ENCODE data around the gene CRIM1.

The CRIM1 gene

GRCh38 chr2:36554531-36554930 lies 199.0 kb downstream of the CRIM1 start:
- DNase-seq (ENCODE audit: low spot score), result no peak

GRCh38 chr2:36555789-36556188 lies 200.2 kb downstream of the CRIM1 start:
- no peak for DNase-seq (ENCODE audit: low spot score)

- no peak for DNase-seq (ENCODE audit: low spot score)
These were observed 201.3 kb downstream of the CRIM1 start for GRCh38 chr2:36556842-36557241.

DNA sequence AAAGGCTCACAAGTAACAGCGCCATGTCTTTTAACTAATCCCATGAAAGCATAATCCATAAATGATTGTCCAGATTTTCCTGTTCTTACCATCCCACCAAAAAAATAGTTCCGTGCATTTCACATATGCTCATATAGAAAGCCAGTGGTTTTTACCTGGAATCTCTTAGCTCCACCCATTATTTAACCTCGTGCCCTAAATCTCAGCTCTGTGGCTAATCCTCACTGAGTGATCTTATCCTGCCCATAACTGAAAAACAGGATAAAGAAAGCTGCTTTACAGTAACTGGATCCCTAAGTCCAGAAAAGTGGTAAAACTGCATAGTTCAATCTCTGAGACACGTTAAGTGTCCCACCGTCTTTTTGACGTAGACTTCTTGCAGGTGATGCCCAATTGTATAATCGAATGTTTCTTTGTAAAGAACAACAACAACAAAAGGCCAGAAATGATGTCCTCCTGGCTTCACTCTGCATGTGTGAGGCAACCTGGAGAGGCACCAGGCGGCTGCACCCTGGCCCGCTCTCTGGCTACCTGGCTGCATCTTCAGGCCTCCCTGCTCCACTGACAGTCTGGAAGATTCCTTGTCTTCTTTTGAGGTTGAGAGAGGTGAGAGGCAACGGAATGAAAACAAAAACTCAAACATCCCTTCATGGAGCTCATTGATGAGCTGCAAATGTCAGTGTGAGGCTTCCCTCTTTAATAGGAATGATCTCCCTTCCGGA lies 203.8 kb downstream of the CRIM1 start:
- DNase-seq (ENCODE audit: low spot score), result no peak

DNA sequence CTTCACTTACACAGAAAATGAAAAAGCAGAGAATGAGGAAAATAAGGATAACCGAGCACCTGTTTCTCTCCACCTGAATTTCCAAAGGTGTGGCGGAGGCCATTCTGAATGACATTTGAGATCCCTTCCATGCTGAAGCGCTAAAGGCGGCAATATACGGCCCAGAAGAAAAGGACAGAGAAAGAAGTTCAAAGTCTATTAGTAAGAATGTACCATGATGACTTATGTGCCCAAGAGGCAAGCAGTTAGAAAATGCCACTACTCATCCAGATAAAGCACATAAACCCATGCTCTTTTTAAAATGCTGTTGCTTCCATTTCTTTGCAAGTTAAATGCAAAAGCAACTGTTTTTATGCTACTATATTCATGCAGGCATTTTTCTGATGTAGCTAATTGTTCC lies 205.1 kb downstream of the CRIM1 start:
- DNase-seq (ENCODE audit: low spot score), result no peak

DNA sequence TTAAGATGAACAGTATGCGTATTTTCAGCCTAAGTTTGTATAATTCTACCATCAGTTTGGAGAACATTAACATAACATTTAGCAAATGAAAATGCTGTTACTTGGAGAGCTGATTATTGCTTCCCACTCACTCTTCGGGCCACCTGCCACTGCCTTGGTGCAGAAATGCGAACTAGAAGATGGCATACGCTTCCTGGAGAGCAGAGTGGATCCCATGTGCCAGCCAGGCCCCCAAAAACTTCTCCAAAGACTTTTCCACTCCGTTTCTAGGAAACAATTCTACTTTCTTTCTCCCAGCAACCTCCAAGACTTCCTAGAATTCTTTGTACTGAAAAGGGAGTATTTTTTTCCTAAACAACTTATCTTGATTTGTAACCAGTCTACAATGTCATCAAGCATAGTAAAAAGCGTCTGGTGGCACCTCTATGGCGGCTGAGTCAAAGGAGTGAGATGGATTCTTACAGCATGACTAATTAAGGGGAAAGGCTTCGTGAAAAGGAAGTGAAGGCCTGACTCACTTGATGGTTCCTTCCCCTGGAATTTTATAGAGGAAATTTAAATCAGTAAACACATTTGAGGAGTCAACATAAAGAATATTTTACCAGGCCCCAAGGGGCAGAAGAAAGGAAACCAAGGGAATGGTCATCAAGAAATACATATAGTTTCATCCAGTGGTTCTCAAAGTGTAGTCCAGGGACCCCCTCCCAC lies 205.8 kb downstream of the CRIM1 start:
- DNase-seq (ENCODE audit: low spot score), result no peak

GRCh38 chr2:36562240-36562639 lies 206.7 kb downstream of the CRIM1 start:
- no peak for DNase-seq (ENCODE audit: low spot score)

DNA sequence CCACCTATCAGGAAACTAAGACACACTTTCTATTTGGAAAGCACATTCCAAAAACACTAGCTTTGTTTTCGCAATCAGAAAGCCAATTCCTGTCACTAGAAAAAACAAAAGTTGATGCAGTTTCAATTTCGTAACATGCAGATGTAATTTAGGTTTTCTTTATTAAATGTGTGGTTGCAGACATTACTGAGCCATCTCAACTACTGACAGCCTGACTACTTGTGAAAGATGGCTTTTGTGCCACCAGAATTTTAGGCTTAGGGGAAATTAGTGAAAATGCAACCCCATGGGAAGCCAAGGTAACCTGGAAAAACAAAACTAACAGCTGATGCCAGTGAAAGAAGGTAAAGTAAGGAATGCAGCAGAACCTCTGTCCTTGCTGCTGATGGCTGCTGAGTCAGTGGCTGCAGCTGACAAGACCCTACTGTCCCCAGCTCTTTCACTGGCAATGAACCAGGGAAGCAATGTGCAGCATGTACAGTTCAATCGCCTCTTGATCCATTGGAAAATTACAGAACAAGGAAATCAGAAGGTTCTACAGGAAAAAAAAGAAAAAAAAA lies 207.5 kb downstream of the CRIM1 start:
- no peak for DNase-seq (ENCODE audit: low spot score)

DNA sequence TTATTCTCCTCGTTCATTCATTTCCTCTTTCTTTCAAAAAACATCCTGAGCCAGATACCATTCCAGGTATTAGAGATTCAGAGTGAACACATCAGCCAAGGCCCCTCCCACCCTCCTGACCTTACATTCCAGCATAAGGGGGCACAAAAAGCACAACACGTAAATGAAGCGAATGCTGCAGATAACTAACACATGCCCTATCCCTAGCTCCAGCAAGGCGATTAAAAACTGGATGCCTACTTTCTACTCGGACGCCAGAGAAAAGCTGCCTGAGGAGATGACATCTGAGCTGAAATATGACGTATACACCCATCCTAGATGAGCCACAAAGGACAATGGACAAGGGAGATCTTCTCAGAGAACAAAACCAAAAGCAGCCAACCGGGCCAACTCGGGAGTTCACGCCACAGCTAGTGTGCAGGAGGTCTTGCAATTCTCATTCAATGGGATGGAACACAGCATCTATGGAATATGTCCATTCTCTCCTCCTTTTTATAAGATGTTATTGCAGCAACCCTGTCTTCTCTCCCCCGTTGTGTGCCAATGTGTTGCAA lies 208.9 kb downstream of the CRIM1 start:
- DNase-seq (ENCODE audit: low spot score), result no peak

- DNase-seq (ENCODE audit: low spot score), result no peak
These were observed 210.1 kb downstream of the CRIM1 start for GRCh38 chr2:36565712-36566111.

- DNase-seq (ENCODE audit: low spot score), result no peak
These were observed 211.3 kb downstream of the CRIM1 start for GRCh38 chr2:36566887-36567286.

DNA sequence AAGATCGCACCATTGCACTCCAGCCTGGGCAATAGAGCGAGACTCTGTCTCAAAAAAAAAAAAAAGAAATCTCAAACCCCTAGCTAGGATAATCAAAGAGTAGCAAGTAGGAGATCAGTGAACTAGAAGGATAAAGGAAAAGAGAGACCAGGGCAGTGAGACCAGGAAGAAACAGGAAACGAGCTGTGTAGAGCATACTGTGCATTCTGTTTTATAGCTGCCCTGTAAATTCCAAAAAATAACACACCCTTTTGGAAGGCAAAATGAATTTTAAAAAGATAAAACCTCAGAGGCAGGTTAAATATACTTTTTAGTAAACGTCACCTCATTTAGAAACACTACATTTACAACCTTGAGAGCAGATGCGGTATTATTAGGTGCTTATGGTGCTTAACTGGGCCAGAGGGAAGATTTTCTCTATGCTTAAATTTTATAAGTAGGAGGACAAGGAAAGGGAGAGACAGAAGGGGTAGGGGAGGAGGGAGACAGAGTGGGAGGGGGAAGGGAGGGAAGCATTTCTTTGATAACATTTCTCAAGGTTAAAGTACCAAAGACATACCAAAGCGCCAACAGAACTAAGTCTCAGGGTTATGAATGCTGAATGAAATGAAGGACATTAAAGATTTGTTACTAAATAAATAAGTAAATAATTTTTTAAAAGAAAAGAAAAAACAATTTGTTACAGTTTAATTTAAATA lies 212.3 kb downstream of the CRIM1 start:
- DNase-seq (ENCODE audit: low spot score), result no peak

GRCh38 chr2:36568516-36569246 lies 213.1 kb downstream of the CRIM1 start:
- no peak for DNase-seq (ENCODE audit: low spot score)

- DNase-seq (ENCODE audit: low spot score), result no peak
These were observed 213.8 kb downstream of the CRIM1 start for GRCh38 chr2:36569267-36569856.

GRCh38 chr2:36570416-36570815 lies 214.8 kb downstream of the CRIM1 start:
- DNase-seq (ENCODE audit: low spot score), result no peak

DNA sequence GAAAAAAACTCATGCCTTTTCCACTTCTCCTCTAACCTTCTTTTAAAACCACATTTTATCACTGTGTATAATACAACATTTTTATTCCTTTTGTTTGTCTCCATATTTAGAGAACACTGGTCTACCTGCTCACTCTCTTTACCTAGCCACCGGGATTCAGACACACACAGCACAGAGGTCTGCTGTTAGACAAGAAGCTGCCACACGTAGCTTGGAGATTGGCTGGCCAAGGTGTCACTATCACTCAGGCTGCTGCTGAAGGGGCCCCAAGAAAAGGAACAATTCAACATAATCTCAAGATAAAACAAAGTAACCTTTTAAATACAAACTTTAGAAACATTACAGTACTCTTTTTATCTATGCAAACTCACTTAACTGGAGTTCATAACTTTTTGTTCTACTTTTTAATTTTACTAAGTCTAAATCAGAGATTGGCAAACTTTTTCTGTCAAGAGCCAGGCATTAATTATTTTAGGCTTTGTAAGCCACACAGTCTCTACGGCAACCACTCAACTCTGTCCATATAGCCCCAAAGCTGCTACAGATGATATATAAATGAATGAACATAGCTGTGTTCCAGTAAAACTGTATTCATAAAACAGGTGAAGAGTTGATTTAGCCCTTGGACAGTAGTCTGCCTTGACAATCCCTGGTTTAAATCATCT lies 216.6 kb downstream of the CRIM1 start:
- DNase-seq (ENCODE audit: low spot score), result no peak

DNA sequence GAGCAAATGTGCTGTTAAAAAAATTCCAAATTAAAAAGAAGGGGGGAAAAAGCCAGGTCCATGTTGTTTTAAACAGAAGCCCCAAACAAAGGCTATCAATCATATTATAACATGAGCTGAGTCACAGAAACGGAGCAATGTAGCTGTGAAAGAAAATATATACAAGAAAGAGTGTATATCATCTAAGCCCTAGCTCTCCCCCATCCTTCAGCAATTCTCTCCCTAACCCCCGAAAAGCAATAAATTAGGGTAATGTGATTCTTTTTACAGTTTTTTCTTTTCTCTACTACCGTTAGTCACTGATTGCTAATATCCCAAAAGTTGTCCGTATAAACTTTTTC lies 217.1 kb downstream of the CRIM1 start:
- no peak for DNase-seq (ENCODE audit: low spot score)

GRCh38 chr2:36573165-36573564 lies 217.6 kb downstream of the CRIM1 start:
- DNase-seq (ENCODE audit: low spot score), result no peak

- DNase-seq (ENCODE audit: low spot score), result no peak
These were observed 219.0 kb downstream of the CRIM1 start for GRCh38 chr2:36574560-36574959.

- no peak for DNase-seq (ENCODE audit: low spot score)
These were observed 222.3 kb downstream of the CRIM1 start for GRCh38 chr2:36577884-36578283.

All from cerebellar cortex (tissue), 1 donor.